K562 (cell line): ENCODE data around the gene PDK1. TPM values are rescaled to one million over a fixed set of nuclear protein-coding genes. Genes with fewer than 3 reads are reported as not detected.

Experiments used
- ASH1L ChIP-seq: fragments of 450-650 bp; IDR thresholded peaks from 2 replicates; pipeline ENCODE4 v1.6.1; 2018; ENCODE audit warnings: borderline replicate concordance, mild to moderate bottlenecking, low read depth; ENCODE audit not compliant: partially characterized antibody
- CREM ChIP-seq: IDR thresholded peaks from 2 replicates; pipeline ENCODE4 v1.6.1; 2014; ENCODE audit warnings: antibody characterized with exemption, low read depth
- DMBX1 ChIP-seq: fragments of 250-450 bp; sonication (Bioruptor Pico); IDR thresholded peaks from 2 replicates; pipeline ENCODE4 v1.8.0; 2022; ENCODE audit warnings: inconsistent platforms, mild to moderate bottlenecking, moderate library complexity, borderline replicate concordance
- EZH2 ChIP-seq: IDR thresholded peaks from 2 replicates; pipeline ENCODE4 v1.6.1; 2012; ENCODE audit warnings: low read depth, mild to moderate bottlenecking, inconsistent platforms, low read length, borderline replicate concordance
- FIP1L1 ChIP-seq: fragments of 200-400 bp; formaldehyde crosslinking; IDR thresholded peaks from 2 replicates; pipeline ENCODE4 v1.6.1; 2018; ENCODE audit warnings: mild to moderate bottlenecking, low read depth, low read length; ENCODE audit not compliant: poor library complexity, severe bottlenecking
- FOSL1 ChIP-seq: fragments of 200-800 bp; sonication (Bioruptor generic); conservative IDR thresholded peaks from 2 replicates; pipeline ENCODE4 v1.6.1; 2016; ENCODE audit warnings: missing genetic modification characterization, missing compliant biosample characterization
- FUS ChIP-seq: fragments of 200-400 bp; formaldehyde crosslinking; optimal IDR thresholded peaks from 2 replicates; pipeline ENCODE3; 2017; ENCODE audit warnings: low read depth, low read length
- HCFC1 ChIP-seq: IDR thresholded peaks from 2 replicates; pipeline ENCODE4 v1.6.1; 2012; ENCODE audit warnings: low read depth, low read length, improper control_type of control experiment
- JUN ChIP-seq, 2 experiments: sonication (generic) in 1 of 2; formaldehyde crosslinking in 1 of 2; IDR thresholded peaks; 2 replicates each; pipeline versions ENCODE4 v1.6.1 to v1.8.0; 2012 to 2022; ENCODE audit warnings: borderline replicate concordance in 2 of 2, mild to moderate bottlenecking in 2 of 2, improper control_type of control experiment in 1 of 2, low read depth in 1 of 2, low read length in 1 of 2, missing genetic modification reagents in 1 of 2
- KAT7 ChIP-seq: sonication (generic); formaldehyde crosslinking; IDR thresholded peaks from 2 replicates; pipeline ENCODE4 v1.8.0; 2022; ENCODE audit warnings: missing genetic modification reagents, mild to moderate bottlenecking, borderline replicate concordance
- KLF1 ChIP-seq: fragments of 450-650 bp; IDR thresholded peaks from 2 replicates; pipeline ENCODE4 v1.6.1; 2016; ENCODE audit warnings: missing genetic modification characterization, missing compliant biosample characterization
- MEF2A ChIP-seq: IDR thresholded peaks from 2 replicates; pipeline ENCODE4 v1.6.1; 2011; ENCODE audit warnings: low read depth, mild to moderate bottlenecking, low read length, moderate library complexity; ENCODE audit not compliant: control insufficient read depth
- PCBP2 ChIP-seq: fragments of 200-400 bp; formaldehyde crosslinking; IDR thresholded peaks from 2 replicates; pipeline ENCODE4 v1.6.1; 2018; ENCODE audit warnings: low read length, low read depth, mild to moderate bottlenecking, moderate library complexity; ENCODE audit not compliant: poor library complexity, severe bottlenecking
- PRMT5 ChIP-seq: sonication (generic); formaldehyde crosslinking; IDR thresholded peaks from 2 replicates; pipeline ENCODE4 v1.5.0; 2020; ENCODE audit warnings: missing genetic modification reagents
- ZC3H8 ChIP-seq: fragments of 450-650 bp; IDR thresholded peaks from 2 replicates; pipeline ENCODE4 v1.6.1; 2017
- ZNF184 ChIP-seq: sonication (generic); formaldehyde crosslinking; IDR thresholded peaks from 2 replicates; pipeline ENCODE4 v1.5.0; 2020; ENCODE audit warnings: missing genetic modification reagents
- ZNF23 ChIP-seq: fragments of 250-450 bp; sonication (Bioruptor Pico); IDR thresholded peaks from 2 replicates; pipeline ENCODE4 v1.4.0; 2020; ENCODE audit warnings: mild to moderate bottlenecking
- ZNF408 ChIP-seq: fragments of 250-450 bp; sonication (Bioruptor Pico); IDR thresholded peaks from 2 replicates; pipeline ENCODE4 v1.4.0; 2020; ENCODE audit warnings: low read depth, mild to moderate bottlenecking, moderate library complexity
- ZNF561 ChIP-seq: fragments of 450-650 bp; formaldehyde crosslinking; conservative IDR thresholded peaks from 2 replicates; pipeline ENCODE4 v1.4.0; 2020; ENCODE audit warnings: mild to moderate bottlenecking, moderate library complexity
- ZNF57 ChIP-seq: fragments of 450-650 bp; formaldehyde crosslinking; IDR thresholded peaks from 2 replicates; pipeline ENCODE4 v1.4.0; 2020; ENCODE audit warnings: mild to moderate bottlenecking, moderate library complexity
- polyA plus RNA-seq, 8 experiments: library from polyadenylated mRNA; depleted of rRNA in 4 of 8; stranded (reverse) in 5 of 8; unstranded in 3 of 8; fragments of >200 nt; fragmentation: Nextera tagmentation in 2 of 8; fragmentation: Illumina TruSeq in 1 of 8; extraction: Ambion mirVana in 2 of 8; extraction: Trizol in 1 of 8; gene quantifications; 2 replicates each; pipeline versions ENCODE4 v1.2.1 to v1.2.3, GENCODE V29; 2011 to 2014; ENCODE audit warnings: inconsistent platforms in 1 of 8, missing spikeins in 1 of 8
- total RNA-seq, 7 experiments: library from RNA; depleted of rRNA in 6 of 7; stranded (reverse); fragments of >200 nt in 6 of 7; fragmentation: Illumina TruSeq in 2 of 7; extraction: Trizol in 2 of 7; gene quantifications; 2 replicates each; pipeline versions ENCODE4 v1.2.1 to v1.2.3, GENCODE V29; 2011 to 2021; ENCODE audit warnings: low replicate concordance in 1 of 7
- TF ChIP-seq, protein P1 (sequence below): fragments of 450-650 bp; IDR thresholded peaks from 2 replicates; pipeline ENCODE4 v1.7.0; 2016; ENCODE audit warnings: borderline replicate concordance
- TF ChIP-seq, protein P2 (sequence below): fragments of 150-350 bp; conservative IDR thresholded peaks from 2 replicates; pipeline ENCODE4 v1.6.1; 2014; ENCODE audit warnings: low read length
- TF ChIP-seq, protein P3 (sequence below): sonication (generic); formaldehyde crosslinking; IDR thresholded peaks from 2 replicates; pipeline ENCODE4 v1.8.0; 2023; ENCODE audit warnings: mild to moderate bottlenecking, missing genetic modification reagents

The PDK1 gene
- total and polyA plus RNA-seq, 9 of the 15 experiments (the other 6 are each of a cell fraction or from before 2014, with no cell fraction given), result 3.5 to 176 (median 13.9) TPM

DNA sequence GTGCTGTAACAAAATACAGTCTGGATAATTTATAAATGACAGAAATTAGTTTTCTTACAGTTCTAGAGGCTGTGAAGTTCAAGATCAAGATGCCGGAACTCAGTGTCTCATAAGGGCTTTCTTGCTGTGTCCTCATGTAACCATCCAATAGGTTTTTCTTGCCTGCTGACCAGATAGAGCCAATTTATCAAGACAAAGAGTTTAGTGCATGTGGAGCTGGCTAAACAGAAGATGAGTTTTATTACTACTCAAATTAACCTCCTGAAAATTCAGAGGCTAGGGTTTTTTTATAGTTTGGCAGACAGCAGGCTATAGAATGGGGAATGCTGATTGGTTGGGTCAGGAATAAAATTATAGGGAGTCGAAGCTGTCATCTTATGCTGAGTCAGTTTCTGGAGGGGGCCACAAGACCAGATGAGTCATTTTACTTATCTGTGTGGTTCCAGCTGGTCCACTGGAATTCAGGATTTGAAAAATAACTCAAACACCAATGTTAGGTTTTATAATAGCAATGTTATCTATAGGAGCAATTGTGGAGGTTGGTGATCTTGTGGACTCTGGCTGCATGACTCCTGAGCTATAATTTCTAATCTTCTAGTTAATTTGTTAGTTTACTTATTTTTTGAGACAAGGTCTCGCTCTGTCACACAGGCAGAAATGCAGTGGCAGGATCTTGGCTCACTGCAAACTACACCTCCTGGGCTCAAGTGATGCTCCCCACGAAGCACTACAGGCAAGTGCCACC lies 3.2 kb upstream of the PDK1 start (continued):
- peak; percentile 34 for TF ChIP-seq ASH1L
- TF ChIP-seq DMBX1 (CRISPR knock-in tag), result peak; percentile 79
- TF ChIP-seq, protein P1, sequence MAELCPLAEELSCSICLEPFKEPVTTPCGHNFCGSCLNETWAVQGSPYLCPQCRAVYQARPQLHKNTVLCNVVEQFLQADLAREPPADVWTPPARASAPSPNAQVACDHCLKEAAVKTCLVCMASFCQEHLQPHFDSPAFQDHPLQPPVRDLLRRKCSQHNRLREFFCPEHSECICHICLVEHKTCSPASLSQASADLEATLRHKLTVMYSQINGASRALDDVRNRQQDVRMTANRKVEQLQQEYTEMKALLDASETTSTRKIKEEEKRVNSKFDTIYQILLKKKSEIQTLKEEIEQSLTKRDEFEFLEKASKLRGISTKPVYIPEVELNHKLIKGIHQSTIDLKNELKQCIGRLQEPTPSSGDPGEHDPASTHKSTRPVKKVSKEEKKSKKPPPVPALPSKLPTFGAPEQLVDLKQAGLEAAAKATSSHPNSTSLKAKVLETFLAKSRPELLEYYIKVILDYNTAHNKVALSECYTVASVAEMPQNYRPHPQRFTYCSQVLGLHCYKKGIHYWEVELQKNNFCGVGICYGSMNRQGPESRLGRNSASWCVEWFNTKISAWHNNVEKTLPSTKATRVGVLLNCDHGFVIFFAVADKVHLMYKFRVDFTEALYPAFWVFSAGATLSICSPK, result no peak
- TF ChIP-seq KAT7, result no peak
- no peak for TF ChIP-seq PCBP2
- no peak; the same call in 1 of the 2 replicates for TF ChIP-seq ZNF561 (CRISPR knock-in tag)
- peak; percentile 100 for TF ChIP-seq FOSL1 (tag)
- TF ChIP-seq JUN (IDR thresholded peaks at IDR 0.05; ENCODE audit: borderline replicate concordance, low read depth, low read length), result peak; percentile 99
- no peak for TF ChIP-seq JUN (CRISPR knock-in tag; IDR thresholded peaks at IDR 0.05; ENCODE audit: borderline replicate concordance)
- TF ChIP-seq, protein P2, sequence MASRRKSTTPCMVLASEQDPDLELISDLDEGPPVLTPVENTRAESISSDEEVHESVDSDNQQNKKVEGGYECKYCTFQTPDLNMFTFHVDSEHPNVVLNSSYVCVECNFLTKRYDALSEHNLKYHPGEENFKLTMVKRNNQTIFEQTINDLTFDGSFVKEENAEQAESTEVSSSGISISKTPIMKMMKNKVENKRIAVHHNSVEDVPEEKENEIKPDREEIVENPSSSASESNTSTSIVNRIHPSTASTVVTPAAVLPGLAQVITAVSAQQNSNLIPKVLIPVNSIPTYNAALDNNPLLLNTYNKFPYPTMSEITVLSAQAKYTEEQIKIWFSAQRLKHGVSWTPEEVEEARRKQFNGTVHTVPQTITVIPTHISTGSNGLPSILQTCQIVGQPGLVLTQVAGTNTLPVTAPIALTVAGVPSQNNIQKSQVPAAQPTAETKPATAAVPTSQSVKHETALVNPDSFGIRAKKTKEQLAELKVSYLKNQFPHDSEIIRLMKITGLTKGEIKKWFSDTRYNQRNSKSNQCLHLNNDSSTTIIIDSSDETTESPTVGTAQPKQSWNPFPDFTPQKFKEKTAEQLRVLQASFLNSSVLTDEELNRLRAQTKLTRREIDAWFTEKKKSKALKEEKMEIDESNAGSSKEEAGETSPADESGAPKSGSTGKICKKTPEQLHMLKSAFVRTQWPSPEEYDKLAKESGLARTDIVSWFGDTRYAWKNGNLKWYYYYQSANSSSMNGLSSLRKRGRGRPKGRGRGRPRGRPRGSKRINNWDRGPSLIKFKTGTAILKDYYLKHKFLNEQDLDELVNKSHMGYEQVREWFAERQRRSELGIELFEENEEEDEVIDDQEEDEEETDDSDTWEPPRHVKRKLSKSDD, result no peak
- TF ChIP-seq ZC3H8, result no peak
- no peak for TF ChIP-seq PRMT5 (CRISPR knock-in tag)
- peak; percentile 47; the same call in 1 of the 2 replicates for TF ChIP-seq CREM
- TF ChIP-seq ZNF184, result no peak
- TF ChIP-seq MEF2A, result peak; percentile 67; the same call in 1 of the 2 replicates
- TF ChIP-seq FIP1L1, result no peak
- no peak for TF ChIP-seq KLF1 (tag)
- no peak for TF ChIP-seq ZNF408 (CRISPR knock-in tag)
- TF ChIP-seq EZH2, result no peak
- no peak for TF ChIP-seq ZNF23
- TF ChIP-seq FUS, result no peak
- TF ChIP-seq, protein P3, sequence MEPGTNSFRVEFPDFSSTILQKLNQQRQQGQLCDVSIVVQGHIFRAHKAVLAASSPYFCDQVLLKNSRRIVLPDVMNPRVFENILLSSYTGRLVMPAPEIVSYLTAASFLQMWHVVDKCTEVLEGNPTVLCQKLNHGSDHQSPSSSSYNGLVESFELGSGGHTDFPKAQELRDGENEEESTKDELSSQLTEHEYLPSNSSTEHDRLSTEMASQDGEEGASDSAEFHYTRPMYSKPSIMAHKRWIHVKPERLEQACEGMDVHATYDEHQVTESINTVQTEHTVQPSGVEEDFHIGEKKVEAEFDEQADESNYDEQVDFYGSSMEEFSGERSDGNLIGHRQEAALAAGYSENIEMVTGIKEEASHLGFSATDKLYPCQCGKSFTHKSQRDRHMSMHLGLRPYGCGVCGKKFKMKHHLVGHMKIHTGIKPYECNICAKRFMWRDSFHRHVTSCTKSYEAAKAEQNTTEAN (CRISPR knock-in tag), result no peak
- TF ChIP-seq ZNF57 (CRISPR knock-in tag), result no peak
- TF ChIP-seq HCFC1, result no peak
